Ishikawa (cell line): Measurements from ENCODE around the gene CWC22.

Experiments used
- CEBPB ChIP-seq: IDR thresholded peaks from 2 replicates; pipeline ENCODE4 v1.6.1; 2012
- CREB1 ChIP-seq: IDR thresholded peaks from 2 replicates; pipeline ENCODE4 v1.6.1; 2012; ENCODE audit warnings: low read depth
- EGR1 ChIP-seq: IDR thresholded peaks from 2 replicates; pipeline ENCODE4 v1.6.1; 2012
- EP300 ChIP-seq: IDR thresholded peaks from 2 replicates; pipeline ENCODE4 v1.6.1; 2012; ENCODE audit warnings: borderline replicate concordance
- FOXM1 ChIP-seq: IDR thresholded peaks from 2 replicates; pipeline ENCODE4 v1.6.1; 2012; ENCODE audit warnings: low read depth, borderline replicate concordance
- MAX ChIP-seq: IDR thresholded peaks from 2 replicates; pipeline ENCODE4 v1.6.1; 2012
- NFIC ChIP-seq: IDR thresholded peaks from 2 replicates; pipeline ENCODE4 v1.6.1; 2012
- RAD21 ChIP-seq: IDR thresholded peaks from 2 replicates; pipeline ENCODE4 v1.6.1; 2012; ENCODE audit warnings: low read depth
- REST ChIP-seq: IDR thresholded peaks from 2 replicates; pipeline ENCODE4 v1.6.1; 2012; ENCODE audit warnings: low read depth, mild to moderate bottlenecking
- TAF1 ChIP-seq: IDR thresholded peaks from 2 replicates; pipeline ENCODE4 v1.6.1; 2012; ENCODE audit warnings: low read depth, mild to moderate bottlenecking
- TCF12 ChIP-seq: IDR thresholded peaks from 2 replicates; pipeline ENCODE4 v1.6.1; 2012; ENCODE audit warnings: low read depth
- TEAD4 ChIP-seq: IDR thresholded peaks from 2 replicates; pipeline ENCODE4 v1.6.1; 2012
- USF1 ChIP-seq: IDR thresholded peaks from 2 replicates; pipeline ENCODE4 v1.6.1; 2012
- YY1 ChIP-seq: IDR thresholded peaks from 2 replicates; pipeline ENCODE4 v1.6.1; 2012; ENCODE audit warnings: low read depth
- ZBTB7A ChIP-seq: IDR thresholded peaks from 2 replicates; pipeline ENCODE4 v1.6.1; 2012; ENCODE audit warnings: low read depth

The CWC22 gene

GRCh38 chr2:179987916-179988315, 19.2 kb downstream of the CWC22 start:
- no peak for TF ChIP-seq YY1
- TF ChIP-seq TCF12 = no peak
- no peak for TF ChIP-seq TAF1
- TF ChIP-seq NFIC = peak; percentile 48; the same call in 1 of the 2 replicates
- TF ChIP-seq TEAD4 = peak; percentile 68
- TF ChIP-seq RAD21 = no peak
- no peak for TF ChIP-seq CEBPB
- no peak for TF ChIP-seq FOXM1

- TF ChIP-seq USF1 (no peak), CREB1 (no peak), CEBPB (no peak), TAF1 (no peak), NFIC (no peak), EP300 (no peak), EGR1 (no peak), FOXM1 (no peak), ZBTB7A (no peak), REST (no peak), TEAD4 (no peak), MAX (no peak), YY1 (no peak), TCF12 (no peak), RAD21 (no peak)
Measured at GRCh38 chr2:179985163-179985820, 21.8 kb downstream of the CWC22 start.

GRCh38 chr2:179983250-179983932, 23.7 kb downstream of the CWC22 start:
- TF ChIP-seq TEAD4 (no peak), TCF12 (no peak), FOXM1 (no peak), EGR1 (no peak), YY1 (no peak), USF1 (no peak)

- TF ChIP-seq REST (no peak), ZBTB7A (no peak)
Measured at GRCh38 chr2:179981085-179981484, 26.0 kb downstream of the CWC22 start.

GRCh38 chr2:179974761-179975160, 32.3 kb downstream of the CWC22 start:
- TF ChIP-seq EP300 = no peak
- no peak for TF ChIP-seq USF1
- TF ChIP-seq YY1 = no peak
- no peak for TF ChIP-seq RAD21

GRCh38 chr2:179966778-179967394, 40.2 kb downstream of the CWC22 start:
- no peak for TF ChIP-seq MAX
- no peak for TF ChIP-seq USF1
- no peak for TF ChIP-seq REST
- no peak for TF ChIP-seq EP300
- TF ChIP-seq FOXM1 = no peak
- TF ChIP-seq EGR1 = no peak
- TF ChIP-seq TAF1 = no peak
- TF ChIP-seq CEBPB = no peak
- no peak for TF ChIP-seq CREB1
- TF ChIP-seq TCF12 = no peak
- TF ChIP-seq RAD21 = no peak
- TF ChIP-seq ZBTB7A = no peak
